ENCODE data around the gene GABRB3.

Gene GABRB3

GRCh38 chr15:26525096-26525495 is 247.8 kb downstream of the GABRB3 start:
- no peak for DNase-seq

GRCh38 chr15:26521691-26522198 is 251.1 kb downstream of the GABRB3 start:
- DNase-seq = no peak

- DNase-seq = no peak
Observed at GRCh38 chr15:26521130-26521529, 251.7 kb downstream of the GABRB3 start.

GRCh38 chr15:26518885-26519284 is 254.0 kb downstream of the GABRB3 start:
- no peak for DNase-seq

- DNase-seq = no peak
Observed at GRCh38 chr15:26516102-26516980, 256.5 kb downstream of the GABRB3 start.

GRCh38 chr15:26504009-26504408 is 268.9 kb downstream of the GABRB3 start:
- no peak for DNase-seq

Data from activated CD4-positive, alpha-beta T cell treated with anti-CD3 and anti-CD28 coated beads, Interleukin-10, Interleukin-2, amounts not matched to agents 100 ng/mL and 50 ng/mL, durations not matched to agents 16 hours and 8 hours (primary cell).